Myocyte (in vitro differentiated cells): ENCODE results near the gene PSMD13. TPM values are rescaled to one million over a fixed set of nuclear protein-coding genes. Genes with fewer than 3 reads are reported as not detected.
A peak's percentile ranks its signal among the peaks of the same experiment; 100 is the strongest.
"Not testable (repeated sequence)": the region's sequence is repeated elsewhere in the genome, so short reads cannot be mapped to it uniquely, and the experiment has no call there.

ENCODE experiments used
- DNase-seq: peaks from one replicate; pipeline ENCODE4 v3.0.0-alpha.2; 2012; ENCODE audit warnings: low read depth
- total RNA-seq: library from RNA; depleted of rRNA; stranded (reverse); fragments of >200 nt; gene quantifications from 2 replicates; pipeline ENCODE4 v1.2.3, GENCODE V29; 2014

PSMD13 gene
- total RNA-seq, 1 donor from 2014 or later: 116 TPM

DNA sequence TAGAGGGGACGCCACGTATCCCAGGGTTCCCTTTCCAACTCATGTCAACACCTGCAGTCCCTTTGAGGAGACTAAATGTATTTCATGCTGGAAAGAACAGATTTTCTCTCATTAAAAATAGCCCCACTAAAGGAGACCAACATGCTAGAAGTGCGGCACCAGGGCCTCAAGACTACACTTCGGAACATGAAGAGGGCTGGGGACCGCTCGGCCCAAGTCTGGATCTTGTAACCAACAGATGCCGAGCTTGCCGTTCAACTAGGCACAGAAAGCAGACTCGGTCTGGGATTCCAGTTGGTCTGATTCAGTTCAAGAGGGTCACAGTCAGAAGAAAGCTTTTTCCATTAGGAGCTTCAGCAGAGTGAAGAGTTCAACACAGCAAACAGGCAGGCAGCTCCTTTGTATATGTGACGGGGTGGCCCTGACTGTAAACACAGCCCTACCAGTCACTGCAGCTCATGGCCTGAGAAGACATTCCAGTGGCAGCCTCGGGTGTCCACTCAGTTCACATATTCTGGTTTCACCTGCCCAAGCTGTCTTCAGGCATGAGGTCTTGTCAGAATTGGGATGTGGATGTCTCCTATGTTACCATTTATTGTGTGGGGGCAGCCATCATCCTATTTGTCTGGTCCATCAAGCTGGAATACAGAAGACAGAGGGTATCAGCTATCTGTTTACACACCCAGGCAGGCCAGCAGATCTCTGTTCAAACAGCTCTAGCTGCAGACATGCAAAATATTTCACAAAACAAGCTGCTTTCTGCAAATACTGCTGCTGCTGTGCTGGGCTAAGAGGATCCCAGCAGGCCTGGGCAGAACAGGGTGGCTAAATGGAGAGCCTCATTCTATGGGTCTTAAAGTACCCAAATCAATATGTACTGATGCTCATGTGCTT, 20.4 kb upstream of the PSMD13 start:
- DNase-seq: no peak

DNA sequence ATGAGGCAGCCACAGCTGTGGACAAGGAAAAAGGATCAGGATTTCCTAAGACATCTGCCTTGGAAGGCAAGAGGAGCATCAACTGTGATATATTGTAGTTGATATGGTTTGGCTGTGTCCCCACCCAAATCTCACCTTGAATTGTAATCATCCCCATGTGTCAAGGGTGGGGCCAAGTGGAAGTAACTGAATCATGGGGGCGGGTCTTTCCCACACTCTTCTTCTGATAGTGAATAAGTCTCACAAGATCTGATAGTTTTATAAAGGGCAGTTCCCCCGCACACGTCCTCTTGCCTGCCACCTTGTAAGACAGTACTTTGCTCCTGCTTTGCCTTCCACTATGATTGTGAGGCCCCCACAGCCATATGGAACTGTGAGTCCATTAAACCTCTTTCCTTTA, 19.1 kb upstream of the PSMD13 start:
- no peak for DNase-seq

DNA sequence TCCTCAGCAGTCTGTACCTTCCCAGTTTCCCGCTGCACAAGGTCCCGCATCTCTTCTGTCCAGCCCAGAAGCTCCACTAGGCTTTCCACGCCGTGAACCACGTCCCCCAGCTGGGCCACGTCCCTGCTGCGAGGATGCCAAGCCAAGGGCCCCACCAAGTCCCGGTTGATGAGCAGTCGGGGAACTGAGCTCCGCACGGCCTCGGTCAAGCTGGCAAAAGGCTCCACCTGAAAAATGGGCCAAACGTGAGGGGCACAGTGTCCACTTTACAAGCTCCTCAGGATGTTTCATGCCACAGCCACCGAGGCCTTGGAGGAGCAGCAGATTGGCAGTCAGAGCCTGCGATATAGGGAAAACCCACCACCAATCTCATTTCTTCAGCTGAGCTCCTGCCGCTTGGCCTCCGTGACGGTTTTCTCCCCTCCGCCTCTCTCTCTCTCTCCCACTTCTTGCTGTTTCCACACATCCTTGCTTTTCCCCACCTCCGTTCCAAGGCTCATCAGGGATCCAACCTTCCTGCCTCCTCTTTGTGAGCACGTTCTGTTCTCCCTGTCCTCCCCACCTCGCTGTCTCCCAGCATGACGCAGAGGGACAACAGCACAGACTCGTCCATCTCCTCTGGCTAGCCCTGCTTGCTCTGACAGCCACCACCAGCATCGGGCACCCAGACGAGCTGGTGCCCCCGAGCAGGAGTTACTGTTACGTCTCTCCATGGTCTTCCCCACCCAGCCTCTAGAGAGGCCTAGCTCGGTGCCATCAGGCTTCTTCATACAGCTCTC, 17.8 kb upstream of the PSMD13 start:
- no peak for DNase-seq

DNA sequence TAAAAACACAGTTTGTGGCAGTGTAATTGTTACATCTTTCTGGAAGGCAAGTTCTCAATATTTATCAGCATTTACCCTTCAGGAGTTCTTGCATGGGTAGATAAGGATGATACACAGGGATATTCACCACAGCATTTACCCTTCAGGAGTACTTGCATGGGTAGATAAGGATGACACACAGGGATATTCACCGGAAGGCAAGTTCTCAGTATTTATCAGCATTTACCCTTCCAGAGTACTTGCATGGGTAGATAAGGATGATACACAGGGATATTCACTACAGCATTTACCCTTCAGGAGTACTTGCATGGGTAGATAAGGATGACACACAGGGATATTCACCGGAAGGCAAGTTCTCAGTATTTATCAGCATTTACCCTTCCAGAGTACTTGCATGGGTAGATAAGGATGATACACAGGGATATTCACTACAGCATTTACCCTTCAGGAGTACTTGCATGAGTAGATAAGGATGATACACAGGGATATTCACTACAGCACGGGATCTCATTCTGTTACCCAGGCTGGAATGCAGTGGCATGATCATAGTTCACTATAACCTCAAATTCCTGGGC, 16.0 kb upstream of the PSMD13 start:
- DNase-seq: not testable (repeated sequence)

DNA sequence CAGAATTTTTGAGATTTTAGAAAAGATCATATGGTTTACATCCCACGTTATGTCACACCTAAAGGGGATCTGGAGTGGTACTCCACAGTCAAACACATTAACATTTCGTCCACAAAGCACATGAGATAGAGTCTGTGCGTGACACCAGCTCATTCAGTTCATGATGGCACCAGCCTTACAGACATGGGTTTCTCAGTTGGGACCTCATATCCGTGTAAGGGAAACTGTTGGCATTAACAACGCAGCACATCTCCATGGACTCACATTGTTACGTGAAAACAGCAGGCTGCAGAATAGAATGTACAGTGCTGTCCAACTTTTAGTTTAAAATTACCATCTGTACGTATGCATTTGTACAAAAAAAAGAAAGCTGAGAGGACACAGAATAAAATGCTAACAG, 15.2 kb upstream of the PSMD13 start:
- no peak for DNase-seq

DNA sequence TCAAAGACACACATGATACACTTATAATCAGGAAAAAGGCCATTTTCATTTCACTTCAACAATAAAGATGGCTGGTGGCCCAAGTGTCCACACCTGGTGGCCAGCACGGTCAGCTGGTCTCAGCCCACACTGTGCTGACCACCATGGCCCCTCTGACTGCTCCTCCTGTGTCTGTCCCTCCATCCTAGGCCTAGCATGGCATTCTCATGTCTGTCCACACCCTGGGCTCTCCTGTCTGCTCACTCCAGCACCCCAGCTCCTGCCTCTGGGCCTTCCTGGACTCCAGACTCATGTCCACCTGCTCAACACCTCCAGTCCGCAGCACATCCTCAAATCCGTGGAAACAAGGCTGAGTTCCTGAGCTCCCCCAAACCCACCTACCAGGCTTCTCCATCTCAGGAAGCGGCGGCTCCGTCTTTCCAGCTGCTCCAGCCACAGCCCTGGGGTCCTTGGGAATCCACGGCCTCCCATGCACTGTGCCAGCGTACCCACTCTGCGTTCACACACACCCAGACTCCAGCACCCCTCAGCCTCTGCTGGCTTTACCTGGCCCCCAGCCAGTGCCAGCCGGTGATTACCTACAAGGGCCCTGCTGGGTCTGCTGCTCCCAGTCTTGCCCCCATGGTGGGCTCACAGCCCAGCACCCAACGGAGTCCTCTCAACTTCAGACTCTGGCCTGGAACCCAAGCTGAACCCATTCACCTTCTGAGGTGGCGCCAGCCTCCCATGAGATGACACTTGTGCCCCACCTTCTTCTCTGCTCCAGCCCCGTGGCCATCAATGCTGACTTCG, 14.6 kb upstream of the PSMD13 start:
- DNase-seq: no peak

DNA sequence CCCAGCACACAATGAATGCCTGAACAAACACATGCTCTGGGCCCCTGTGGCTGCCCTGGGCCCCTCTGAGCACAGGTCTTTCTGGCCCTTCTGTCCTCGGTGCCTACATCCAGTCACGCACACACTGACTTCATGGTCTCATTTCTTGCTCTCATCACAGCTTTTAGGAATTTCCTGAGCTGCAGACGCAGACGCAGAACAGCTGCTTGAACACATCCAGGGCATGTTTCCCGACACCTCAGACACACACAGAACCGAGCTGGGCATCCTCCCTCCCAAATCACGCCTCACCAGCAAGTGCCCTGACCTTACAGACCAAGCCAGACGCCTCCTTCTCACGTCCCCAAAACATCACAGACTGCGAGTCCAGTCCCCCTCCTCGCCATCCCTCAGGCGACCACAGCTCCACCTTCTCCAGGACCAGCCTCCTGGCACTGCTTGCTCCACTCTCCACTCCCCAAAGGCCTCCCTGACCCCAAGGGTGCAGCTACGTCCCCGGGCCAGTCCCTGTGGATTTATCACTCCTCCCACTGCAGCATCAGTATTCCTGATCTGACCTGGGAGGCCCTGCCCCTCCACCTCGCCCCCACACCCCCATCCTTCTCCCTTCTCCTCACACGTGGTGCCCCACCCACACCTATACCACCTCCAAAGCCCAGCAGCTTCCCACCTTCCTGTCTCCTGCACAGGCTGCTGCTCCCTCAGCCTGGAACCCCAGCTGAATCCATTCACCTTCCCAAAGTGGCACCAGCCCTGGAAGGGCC, 13.6 kb upstream of the PSMD13 start:
- no peak for DNase-seq

DNA sequence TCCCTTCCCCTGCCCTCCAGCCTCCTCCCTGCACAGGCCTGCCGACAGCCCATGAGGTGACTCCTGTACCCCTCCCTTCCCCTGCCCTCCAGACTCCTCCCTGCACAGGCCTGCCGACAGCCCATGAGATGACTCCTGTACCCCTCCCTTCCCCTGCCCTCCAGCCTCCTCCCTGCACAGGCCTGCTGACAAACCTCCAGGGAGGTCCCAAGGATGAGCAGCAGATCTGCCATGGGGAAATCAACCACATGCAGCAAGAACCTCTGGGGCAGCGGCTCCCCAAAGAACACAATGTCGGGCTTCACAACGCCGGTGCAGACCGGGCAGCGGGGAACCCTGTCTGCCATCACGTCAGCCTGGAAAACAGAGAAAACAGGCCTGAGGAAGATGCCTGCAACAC, 12.9 kb upstream of the PSMD13 start:
- DNase-seq: no peak

DNA sequence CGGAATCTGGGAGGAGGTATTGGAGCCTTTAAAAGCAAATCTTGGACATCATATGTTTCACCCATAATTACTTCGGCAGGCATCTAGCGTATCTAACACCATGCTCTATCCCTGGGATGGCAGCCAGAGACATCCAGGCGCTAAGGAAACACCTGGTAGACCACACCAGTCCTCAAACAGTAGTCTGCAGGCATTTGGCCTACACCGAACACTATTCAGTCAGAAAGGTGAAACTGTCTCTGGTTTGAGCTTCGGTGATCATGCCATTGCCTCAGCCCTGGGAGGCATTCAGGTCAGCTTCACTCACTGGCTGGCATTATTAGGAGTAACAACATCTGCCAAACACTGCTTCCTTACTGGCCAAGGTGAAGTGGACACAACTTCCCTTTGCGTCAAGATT, 12.4 kb upstream of the PSMD13 start:
- no peak for DNase-seq

DNA sequence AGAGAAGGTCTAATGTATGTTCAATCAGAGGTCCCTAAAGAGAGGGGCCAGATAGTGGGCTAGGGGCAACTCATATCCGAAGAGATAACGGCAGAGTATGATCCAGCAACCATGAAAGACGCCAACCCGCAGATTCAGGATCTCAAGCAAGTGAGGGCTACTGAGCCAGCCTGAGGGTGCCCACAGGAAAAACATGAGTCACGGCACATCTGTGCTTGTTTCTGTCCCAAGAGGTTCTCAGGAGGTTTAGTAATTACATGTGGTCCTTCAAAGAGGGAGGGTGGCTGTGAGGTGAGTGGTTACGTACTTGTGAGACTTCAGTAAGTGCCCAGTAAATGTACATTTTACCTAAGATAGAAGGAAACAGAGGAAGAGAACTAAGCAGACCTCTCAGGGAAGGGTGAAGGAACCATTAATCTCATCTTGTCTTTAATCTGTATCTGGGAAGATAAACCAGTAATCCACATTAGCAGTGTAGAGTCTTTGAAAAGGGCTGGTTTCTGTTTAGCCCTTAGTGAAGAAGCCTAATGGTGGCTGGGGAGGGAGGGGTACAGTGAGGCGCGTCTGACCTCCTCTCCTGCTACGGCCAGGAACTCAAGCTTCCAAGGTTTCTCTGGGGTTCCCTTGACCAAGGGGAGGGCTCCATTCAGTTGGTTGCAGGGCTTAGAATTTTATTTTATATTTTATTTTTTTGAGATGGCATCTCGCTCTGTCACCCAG, 10.9 kb upstream of the PSMD13 start:
- DNase-seq: peak; percentile 48

DNA sequence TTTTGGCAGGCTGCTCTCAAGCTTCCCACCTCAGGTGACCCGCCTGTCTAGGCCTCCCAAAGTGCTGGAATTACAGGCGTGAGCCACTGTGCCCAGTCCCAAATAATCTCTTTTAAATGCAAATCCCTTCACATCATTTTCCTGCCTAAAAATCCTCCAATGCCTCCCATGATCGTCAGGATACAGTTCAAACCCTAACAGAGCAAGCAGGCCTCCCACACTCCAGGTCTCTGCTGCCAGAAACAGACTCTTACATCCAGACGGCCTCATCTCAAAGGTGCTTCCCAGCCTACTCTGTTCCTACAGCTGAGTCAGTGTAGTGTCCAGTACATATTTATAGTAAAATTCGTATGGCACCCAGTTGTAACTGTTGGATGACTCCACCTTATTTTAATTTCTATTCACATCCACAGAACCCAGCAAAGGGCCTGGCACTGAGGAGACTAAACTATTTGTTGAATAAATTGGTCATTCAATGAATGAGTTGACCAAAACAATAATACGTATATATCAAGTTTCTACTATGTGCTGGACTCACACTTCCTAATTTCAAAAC, 8.9 kb upstream of the PSMD13 start:
- DNase-seq: no peak

DNA sequence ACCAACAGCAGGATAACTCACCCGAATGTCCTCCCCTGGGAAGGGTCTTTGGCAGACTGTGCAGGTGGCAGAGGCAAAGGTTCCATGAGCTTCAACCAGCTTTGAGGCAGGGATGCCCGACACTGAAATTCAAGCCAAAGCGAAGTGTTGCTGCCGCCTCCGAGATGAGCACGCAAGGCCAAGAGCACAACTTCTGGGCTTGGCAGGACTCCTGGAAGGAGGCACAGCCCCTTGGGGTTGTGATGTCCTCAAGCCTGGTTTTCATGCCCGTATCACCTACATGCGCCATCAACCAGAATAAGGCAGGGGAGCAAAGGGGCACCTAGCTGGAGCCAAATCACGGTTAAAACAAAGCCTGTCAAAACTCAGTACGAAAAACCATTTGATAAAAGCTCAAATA, 6.3 kb upstream of the PSMD13 start:
- no peak for DNase-seq

DNA sequence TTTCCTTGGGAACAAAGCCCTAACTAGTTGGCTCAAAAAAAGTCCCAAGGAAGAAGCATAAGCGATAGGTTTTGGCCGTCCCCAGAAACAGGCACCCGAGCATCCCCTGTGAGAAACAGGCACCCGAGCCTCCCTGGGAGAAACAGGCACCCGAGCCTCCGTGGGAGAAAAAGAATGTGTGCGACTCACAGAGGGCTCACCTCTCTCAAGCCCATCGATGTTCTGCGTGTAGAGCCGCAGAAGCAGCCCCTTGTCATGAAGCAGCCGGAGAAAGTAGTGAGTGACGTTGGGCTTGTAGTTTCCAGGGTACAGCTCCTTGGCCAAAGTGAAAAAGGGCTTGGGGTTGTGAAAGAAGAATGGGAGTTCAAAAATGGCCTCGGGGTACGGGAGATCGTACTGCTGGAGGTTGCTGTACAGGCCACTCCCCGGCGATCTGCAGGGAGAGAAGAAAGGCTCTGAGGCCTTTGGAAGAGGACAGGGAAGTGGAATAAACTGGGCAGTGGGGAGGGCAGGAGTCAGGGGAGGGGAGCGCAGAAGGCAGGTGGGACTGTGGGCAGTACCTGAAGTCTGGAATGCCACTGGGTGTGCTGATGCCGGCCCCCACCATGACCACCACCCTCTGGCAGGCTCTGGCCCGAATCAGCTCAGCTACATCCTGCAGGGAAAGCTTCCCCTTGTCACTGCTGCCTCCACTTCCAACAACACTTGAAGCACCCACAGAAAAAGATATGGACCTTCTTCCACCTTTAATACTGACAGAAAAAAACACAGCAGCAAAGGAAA, 3.8 kb upstream of the PSMD13 start:
- DNase-seq: no peak

DNA sequence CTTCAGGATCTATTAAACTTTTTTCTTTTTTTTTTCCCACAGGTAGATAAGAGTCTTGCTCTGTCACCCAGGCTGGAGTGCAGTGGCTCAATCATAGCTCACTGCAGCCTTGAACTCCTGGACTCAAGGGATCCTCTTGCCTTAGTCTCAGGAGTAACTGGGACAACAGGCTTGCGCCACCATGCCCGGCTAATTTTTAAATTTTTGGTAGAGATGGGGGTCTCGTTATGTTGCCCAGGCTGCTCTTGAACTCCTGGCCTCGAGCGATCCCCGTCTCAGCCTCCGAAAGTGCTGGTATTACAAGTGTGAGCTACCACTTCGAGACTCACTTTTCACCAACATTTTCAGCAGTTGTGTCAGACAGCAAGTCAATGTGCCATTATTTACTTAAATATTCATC, 1.6 kb upstream of the PSMD13 start:
- DNase-seq: no peak

DNA sequence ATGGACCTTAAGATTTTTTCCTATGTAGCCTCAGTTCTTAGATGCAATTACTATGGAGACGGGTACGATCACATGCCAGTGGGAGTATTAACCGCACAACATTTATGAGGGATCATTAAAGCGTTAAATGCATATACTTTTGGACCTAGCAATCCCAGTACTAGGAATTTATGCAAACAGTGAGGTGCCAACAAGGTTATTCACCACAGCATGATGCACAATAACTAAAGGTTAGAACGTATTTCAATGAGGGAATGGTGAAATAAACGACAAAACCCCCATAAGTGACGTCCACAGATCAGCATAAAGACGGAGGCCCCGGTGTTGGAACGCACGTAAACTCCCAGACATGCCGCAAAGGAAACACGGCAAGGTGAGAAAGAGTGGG, 1.2 kb upstream of the PSMD13 start:
- DNase-seq: no peak

DNA sequence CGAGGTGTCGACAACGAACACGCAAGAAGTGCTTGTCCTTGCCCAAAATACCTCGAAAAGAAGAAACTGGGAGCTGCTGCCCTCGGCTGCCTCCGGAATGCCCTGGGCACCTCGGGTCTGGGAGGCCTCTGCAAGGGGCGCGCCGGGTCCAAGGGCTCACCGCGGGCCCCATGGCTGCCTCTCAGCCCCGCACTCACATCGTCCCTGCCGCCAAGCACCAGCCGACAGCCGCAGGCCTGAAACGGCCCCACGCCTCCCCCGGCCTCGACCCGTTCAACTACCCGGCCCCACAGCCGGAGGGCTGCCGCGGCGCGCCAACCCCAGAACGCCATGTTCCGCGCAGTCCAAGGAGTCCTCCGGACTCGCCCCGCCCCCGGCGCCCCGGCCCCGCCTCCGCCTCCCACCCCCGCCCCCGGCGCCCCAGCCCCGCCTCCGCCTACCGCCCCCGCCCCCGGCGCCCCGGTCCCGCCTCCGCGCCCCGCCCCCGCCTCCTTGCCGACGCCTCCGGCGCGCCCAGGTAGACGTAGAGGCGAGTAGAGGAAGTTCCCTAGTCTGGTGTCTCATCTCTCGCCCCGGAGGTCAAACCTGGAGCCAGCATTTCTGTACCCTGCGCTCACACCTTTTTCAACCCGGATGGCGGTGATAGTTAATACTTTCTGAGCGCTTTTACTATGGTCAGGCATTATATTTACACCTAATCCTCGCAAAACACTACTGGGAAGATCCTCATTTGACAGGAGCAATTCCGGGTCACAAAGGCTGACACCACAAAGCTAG, 591 bp upstream of the PSMD13 start, which contains the start of gene SIRT3:
Gene SIRT3, minus strand, starts transcription at position 346 of the 777 bp plus-strand sequence. Its CDS starts 14 bp downstream, at position 332.
- peak; percentile 79 for DNase-seq

DNA sequence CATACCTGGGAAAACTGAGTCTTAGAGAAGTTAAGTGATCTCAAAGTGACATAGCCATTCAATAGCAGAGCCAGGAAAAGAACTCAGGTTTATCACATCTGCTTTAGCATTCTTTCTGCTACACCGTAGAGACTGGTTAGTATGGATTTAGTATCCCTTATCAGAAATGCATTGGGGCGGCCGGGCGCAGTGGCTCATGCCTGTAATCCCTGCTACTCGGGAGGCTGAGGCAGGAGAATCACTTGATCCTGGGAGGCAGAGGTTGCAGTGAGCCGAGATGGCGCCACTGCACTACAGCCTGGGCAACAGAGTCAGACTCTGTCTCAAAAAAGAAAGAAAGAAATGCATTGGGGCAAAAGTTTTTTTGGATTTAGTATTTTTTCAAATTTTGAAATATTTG, 1.6 kb downstream of the PSMD13 start:
- DNase-seq: not testable (repeated sequence)

DNA sequence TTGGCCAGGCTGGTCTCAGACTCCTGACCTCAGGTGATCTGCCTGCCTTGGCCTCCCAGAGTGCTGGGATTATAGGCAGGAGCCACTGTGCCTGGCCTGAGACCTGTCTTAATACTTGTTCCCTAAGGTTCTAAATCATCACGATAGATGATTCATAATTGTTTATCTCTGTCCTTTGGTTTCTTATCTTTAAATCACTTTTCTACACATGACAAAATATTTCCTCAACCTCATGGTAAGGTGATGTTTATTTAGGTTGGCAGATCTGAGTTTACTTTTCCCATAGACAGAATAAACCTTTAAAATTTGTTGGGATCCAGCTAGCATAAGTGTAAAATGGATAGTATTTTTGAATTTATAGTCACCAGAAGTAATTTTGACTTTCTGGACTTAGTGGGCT, 3.5 kb downstream of the PSMD13 start:
- DNase-seq: no peak
